ENCODE data around the gene DENND2C.
A peak's percentile ranks its signal among the peaks of the same experiment; 100 is the strongest.

DENND2C gene

GRCh38 chr1:114677691-114678090 lies 7.8 kb upstream of the DENND2C start:
- DNase-seq, result no peak

DNA sequence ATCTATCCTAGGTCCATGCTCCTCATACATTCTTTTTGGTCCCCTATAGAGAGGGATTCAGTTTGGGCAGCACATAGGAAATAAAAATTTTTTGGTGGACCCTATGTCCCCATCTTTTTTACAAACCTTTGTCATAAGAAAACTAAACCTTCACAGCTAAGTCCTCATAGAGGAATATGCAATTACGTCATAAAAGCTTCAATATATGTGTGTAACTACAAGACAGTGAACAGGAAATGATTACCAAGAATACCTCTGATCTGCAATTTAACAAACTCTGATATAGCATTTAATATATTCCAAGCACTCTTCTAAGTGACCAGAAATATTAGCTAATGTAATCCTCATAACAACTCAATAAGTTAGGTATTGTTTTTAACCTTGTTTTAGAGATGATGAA lies 6.3 kb upstream of the DENND2C start:
- DNase-seq, result no peak

- no peak for DNase-seq
These were observed 2.1 kb upstream of the DENND2C start for GRCh38 chr1:114671939-114672275.

DNA sequence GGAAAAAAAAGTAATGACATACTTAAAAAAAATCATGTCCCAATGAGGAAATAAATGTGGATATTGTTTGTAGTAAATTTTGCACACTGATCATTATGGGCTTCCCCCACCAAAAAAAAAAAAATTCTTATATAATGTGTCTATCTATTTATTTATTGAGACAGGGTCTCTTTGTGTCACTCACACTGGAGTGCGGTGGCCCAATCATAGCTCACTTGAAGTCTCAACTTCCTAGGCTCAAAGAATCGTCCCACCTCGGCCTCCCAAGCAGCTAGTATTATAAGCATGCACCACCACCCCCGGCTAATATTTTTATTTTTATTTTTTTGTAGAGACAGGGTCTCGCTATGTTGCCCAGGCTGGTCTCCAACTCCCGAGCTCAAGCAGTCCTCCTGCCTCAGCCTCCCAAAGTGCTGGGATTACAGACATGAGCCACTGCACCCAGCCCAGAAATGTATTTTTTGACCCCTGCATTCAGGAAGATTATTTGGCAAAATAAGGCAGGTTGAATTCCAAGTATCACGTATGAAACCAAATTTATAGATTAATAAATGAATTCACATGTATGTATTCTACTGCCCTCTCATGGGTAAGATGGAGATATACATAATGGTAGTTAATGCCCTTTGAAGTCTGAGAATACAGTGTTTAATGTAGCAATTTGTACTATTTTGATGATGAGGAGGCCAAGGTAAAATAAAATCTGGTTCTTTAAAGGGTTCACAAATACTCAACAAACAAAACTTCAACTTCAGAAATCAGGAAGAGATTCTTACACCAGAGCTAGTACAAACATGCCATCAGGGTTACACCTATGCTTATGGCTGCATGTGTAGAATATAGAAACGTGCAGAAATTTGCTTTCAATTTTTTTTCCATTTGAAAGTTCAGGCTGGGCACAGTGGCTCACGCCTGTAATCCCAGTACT lies 1.4 kb upstream of the DENND2C start:
- DNase-seq, result no peak

GRCh38 chr1:114670083-114671010 lies 498 bp upstream of the DENND2C start:
- peak; percentile 91 for DNase-seq

DNA sequence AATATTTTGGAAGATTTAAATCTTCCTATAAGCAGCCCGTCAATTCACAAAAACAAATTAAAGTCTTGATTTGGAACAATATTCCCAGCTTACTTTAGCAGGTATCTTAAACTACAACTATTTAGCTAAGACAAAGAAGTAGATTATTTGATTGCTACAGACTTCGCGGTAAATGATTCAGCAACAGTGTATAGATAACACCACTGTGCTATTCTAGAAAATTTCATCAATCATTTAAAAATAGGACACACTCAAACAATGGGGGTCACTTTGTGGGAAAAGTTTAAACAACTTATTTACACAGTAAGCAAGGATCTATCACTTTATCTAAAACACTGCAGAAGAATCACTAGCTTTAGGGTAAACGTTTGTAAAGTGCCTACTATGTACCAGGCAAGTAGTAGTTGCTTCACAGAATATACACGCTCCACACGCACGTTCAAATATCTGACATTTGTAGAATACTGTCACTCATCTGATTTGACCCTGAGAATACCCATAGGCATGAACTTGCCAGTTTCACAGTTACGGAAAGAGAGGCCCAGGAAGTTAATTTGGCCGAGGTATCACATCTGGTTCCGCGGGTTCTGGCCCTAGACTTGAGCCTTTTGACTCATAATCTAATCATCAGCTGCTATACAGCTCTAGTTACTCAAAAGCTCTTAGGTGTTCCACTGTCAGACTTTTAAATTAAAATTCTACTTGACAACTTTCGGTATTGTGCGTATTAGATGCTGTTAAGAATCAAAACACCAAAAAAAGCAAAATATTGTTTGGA lies 876 bp downstream of the DENND2C start:
- DNase-seq, result peak; percentile 21

- DNase-seq, result no peak
These were observed 1.5 kb downstream of the DENND2C start for GRCh38 chr1:114668373-114668772.

DNA sequence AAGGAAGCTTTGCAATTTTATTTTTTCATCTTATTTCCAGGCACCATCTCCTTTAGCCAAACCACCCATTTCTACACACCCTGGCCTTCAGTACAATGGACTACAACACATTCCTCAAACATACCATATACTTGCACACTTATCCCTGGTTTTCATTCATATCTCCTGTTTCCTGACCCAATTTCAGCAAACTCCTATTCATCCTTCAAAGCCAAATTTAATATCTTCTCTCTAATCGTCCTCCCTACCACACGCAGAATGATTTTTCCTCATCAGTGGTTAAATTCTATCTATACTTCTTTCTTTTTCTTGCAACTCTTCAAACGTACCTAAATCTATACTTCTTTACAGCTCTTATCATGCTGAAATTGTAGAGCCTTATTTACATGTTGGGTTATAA lies 2.9 kb downstream of the DENND2C start:
- DNase-seq, result no peak

DNA sequence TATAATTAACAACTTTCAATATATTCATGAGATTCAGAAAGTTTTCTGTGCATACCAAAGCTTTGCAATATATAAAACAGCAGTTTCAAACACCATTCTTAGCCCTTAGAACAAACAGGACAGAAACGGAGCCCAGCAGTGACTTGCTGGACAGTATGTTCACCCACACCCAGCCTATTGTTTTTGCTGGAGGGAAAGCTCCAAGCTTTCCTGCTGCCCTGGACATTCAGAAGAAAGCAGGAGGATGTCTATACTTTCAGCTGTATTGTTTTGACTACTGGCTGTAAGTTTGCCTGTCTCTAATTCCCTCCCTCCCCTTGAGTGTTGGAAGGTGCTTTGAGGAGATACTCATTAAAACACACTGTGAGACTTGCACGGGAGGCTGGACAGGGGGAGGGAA lies 9.6 kb downstream of the DENND2C start:
- no peak for DNase-seq

DNA sequence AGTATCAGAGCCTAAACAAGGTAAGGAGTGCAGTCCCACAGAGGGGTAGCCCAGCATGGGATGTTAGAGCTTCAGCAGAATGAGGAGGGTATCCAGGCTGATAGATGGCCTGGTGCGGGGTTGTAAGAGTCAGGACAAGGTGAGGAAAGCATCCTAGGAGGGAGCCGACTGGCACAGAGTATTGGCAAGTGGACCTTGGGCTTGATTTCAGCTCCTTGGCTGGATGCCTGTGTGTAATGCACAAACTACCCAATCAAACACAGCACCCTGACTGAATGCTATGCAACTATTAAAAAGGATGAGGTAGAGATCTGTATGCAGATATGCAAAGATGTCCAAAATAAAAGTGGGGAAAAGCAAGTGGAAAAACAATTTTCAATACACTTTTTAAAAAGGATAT lies 18.0 kb downstream of the DENND2C start:
- DNase-seq, result no peak

DNA sequence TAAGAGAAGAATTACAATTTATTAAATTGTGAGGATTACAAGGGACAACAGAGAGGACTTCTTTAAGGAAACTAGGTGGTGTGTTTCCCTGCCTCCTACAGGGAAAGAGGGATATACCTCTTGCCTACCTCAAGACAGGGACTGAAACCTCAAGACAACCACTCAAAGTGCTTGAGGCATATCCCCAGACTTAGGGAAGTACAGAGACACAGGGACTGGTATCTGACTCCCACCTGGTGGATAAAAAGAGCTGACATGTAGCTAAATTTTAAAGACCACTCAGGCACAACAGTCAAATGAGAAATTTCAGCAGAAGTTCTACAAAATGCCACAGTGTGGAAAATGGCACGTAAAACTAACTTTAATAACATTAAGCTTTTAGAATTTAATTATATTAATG lies 21.3 kb downstream of the DENND2C start:
- DNase-seq, result no peak

DNA sequence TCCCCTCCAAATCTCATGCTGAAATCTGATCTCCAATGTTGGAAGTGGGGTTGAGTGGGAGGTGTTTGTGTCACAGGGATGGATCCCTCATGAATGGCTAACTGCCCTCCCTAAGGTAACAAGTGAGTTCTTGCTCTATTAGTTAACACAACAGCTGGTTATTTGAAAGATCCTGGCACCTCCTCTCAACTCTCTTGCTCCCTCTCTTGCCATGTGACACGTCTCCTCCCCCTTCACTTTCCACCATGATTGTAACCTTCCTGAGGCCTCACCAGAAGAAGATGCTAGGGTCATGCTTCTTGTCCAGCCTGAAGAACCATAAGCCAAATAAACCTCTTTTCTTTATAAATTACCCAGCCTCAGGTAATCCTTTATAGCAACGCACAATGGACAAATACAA lies 28.5 kb downstream of the DENND2C start:
- no peak for DNase-seq

DNA sequence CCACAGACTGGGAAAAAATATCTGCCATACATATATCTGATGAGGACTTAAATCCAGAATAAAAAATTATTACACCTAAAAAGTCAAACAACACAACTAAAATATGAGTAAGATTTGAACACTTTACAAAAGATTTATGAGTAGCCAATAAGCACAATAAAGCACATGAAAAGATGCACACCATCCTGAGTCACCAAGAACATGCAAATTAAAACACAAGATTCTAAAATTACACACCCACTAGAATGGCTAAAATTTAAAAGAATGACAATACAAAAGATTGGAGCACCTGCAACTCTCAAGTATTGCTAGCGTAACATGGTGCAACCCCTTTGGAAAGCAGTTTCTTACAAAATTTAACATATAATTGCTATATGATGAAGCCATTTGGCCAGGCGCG lies 30.9 kb downstream of the DENND2C start:
- no peak for DNase-seq

GRCh38 chr1:114632427-114632826 lies 37.4 kb downstream of the DENND2C start:
- DNase-seq, result no peak

DNA sequence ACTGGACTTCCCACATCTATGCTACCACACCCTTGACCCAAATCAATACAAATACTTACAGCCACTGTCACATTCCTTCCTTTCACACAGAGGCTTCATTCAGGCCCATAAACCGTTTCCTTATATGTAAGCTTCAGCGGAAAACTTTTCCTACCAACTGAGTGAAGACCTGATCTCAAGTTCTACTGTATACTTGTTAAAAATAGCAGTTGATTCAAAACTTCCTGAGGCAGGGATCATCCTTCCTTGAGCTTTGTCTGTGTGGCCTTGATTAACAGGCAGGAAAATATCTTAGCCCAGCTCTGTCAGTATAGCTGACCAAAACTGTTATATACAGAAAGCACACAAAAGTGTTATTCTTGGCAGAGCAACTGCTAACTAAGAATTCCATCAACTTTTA lies 42.7 kb downstream of the DENND2C start:
- no peak for DNase-seq

DNA sequence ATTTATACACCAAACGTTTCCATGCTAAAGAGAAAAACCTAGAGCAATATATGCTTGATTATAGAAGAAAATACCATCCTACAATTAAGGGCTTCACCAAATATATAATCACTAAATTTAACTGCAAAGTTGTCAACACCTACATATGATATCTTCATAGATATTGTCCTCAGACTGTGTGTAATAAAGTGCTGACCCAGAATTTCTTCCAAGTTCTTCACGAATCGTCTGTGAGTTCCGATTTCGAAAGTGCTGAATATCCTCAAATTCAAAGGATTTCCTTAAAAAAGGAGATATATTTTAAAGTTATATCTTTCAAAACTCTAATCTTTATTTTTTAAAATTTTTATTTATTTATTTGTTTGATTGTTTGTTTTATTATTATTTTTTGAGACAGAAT lies 46.5 kb downstream of the DENND2C start:
- no peak for DNase-seq

DNA sequence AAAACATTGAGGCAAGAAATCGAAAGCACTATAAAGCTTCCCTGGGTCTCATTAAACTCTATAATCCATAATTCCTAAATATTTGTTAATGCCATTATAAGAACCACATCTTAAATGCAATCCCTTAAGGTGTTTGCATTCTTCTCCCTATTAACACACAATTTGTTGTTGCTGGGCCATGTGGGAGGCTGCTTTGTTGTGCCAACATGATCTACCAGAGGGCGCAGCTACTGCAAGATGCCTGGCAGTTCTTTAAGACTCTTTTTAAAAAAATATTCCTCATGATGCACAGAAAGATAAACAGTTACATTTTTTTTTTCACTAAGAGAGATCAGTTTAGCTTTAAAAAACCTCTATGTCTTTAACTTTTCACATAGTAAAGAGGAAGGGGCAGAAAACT lies 49.4 kb downstream of the DENND2C start:
- no peak for DNase-seq

GRCh38 chr1:114618606-114619005 lies 51.2 kb downstream of the DENND2C start:
- DNase-seq, result no peak

DNA sequence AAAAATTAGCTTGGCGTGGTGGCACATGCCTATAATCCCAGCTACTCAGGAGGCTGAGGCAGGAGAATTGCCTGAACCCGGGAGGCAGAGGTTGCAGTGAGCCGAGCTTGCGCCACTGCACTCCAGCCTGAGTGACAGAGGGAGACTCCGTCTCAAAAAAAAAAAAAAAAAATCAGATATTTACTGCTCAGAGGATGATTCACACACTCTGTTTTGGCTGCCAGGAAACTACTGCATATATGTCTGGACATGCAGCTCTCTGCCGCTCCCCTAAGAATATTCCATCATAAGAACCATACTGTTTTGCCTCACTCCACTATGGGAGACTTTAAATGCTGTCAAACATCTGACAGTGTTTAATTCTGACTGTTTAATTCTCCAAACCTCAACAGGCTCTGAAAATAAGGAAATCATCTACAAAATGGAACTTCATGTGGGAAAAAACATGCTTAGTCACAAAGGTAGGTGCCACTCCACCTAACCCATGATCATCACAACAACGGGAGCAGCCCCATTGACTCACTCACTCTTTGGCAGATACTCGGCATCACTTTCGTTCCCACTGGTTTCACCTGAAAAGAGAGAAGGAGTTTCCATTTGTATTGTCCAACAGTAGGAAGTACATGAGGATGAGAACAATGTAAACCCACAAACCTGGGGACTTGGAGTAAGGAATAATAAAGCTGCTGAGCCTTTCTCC lies 59.2 kb downstream of the DENND2C start:
- DNase-seq, result no peak

DNA sequence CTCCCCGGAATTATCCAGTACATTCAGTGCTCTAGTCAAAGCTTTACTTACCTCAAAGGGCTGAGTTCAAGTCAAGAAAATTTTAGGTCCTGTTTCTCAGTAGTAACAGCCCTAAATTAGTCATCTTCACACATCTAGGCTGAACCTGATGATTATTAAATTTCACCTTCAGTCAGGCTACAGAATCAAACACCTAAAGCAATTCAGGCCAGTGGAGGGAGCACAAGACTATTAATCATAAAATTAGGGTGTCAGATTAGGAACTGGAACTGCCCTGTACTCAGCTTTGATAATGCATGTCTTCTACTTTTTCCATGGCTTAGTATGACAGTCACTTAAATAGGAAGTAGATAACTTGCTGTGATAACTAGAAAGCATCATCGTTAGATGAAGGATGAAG lies 60.0 kb downstream of the DENND2C start:
- no peak for DNase-seq

GRCh38 chr1:114609026-114609425 lies 60.8 kb downstream of the DENND2C start:
- no peak for DNase-seq

DNA sequence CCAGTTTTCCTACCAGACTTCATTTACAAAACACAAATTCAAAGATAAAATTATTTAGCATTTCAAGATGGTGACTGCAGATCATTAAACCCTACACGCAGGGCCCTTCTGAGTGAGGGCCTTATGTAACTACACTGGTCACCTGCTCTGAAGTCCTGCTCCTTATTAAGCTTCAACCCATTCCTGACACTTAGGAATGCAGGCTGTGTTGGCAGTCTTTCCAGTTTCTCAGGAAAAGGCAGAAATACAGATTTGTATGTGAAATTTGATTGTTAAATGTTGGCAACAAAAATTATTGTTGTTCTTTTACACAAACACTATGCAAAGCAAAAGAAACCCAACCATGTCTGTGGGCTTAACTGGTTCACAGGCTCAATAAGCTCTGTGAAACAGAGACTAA lies 62.6 kb downstream of the DENND2C start:
- no peak for DNase-seq

DNA sequence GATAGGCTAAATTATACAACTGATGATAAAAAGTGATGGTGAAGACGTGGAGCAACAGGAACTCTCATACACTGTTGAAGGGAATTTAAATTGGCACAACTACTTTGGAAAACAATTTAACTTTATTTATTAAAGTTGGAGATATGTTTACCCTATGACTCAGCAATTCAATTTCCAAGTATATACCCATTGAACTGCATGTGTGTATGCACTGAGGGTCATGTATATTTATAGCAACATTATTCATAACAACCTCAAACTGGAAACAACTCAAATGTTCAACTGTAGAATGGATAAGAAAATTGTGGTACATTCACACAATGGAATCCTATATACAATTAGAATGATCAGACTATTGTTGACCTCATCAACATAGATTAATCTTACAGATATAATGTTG lies 71.9 kb downstream of the DENND2C start:
- no peak for DNase-seq
